ENCODE data around the gene OR4F17.
"Not testable (repeated sequence)": the region's sequence is repeated elsewhere in the genome, so short reads cannot be mapped to it uniquely, and the experiment has no call there.

Gene OR4F17

GRCh38 chr19:106804-107203 lies at the start of gene OR4F17:
TSS of gene OR4F17 (plus strand) at chr19:107104. CDS start at chr19:110679, 3,575 bp downstream.
- H3K4me3 ChIP-seq; H3K27ac ChIP-seq; DNase-seq (ENCODE audit: low spot score): not testable (repeated sequence)

DNA sequence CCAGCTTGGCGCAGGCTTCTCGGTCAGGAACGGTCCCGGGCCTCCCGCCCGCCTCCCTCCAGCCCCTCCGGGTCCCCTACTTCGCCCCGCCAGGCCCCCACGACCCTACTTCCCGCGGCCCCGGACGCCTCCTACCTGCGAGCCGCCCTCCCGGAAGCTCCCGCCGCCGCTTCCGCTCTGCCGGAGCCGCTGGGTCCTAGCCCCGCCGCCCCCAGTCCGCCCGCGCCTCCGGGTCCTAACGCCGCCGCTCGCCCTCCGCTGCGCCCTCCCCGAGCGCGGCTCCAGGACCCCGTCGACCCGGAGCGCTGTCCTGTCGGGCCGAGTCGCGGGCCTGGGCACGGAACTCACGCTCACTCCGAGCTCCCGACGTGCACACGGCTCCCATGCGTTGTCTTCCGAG lies 36.1 kb upstream of the OR4F17 start:
- not testable (repeated sequence) for H3K27ac ChIP-seq; DNase-seq (ENCODE audit: low spot score)
- peak overlapping the region; percentile 50 for H3K4me3 ChIP-seq

DNA sequence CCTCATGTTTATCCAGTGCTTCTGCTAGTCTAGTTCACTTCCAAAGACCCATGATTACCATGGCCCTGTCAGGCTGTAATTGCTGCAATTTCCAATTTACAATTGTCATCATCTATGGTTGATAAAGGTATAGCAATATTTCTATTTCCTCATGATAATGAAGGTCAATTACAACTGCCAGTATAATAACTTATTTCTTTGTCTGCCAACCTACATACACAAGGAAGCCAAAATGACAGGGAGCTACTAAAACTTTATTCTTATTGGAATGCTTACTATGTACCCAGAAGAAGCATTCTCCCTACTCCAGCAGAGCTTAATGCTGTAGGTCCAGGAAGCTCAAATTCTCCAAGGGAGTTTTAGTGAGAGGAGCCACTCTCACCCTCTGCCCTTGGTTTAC lies 24.0 kb upstream of the OR4F17 start:
- H3K4me3 ChIP-seq; H3K27ac ChIP-seq; DNase-seq (ENCODE audit: low spot score): not testable (repeated sequence)

DNA sequence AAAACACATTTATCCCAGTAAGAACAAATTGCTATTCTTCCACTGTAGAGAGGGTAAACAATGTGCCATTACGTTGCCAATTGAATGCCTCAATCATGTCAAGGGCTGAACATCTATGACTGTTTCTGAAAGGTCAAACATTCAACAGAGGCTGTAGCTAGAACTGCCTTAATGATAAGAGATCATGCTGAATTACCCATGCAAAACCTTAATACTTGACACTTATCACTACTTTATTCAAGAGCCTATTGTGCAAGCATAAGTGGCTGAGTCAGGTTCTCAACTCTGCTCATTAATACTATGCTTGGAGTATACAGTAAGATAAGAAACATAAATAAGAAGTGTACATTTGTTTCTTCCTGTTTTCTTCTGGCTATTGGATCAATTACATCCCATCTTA lies 23.3 kb upstream of the OR4F17 start:
- not testable (repeated sequence) for H3K27ac ChIP-seq; H3K4me3 ChIP-seq; DNase-seq (ENCODE audit: low spot score)

DNA sequence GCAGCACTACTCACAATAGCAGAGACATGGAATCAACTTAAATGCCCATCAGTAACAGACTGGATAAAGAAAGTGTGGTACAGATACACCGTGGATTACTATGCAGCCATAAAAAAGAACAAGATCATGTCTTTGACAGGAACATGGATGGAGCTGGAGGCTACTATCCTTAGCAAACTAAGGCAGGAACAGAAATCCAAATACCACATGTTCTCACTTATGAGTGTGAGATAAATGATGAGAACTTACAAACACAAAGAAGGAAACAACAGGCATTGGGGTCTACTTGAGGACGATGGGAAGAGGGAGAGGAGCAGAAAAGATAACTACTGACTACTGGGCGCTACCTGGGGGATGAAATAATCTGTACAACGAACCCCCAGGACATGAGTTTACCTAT lies 16.2 kb upstream of the OR4F17 start:
- not testable (repeated sequence) for H3K4me3 ChIP-seq; H3K27ac ChIP-seq; DNase-seq (ENCODE audit: low spot score)

DNA sequence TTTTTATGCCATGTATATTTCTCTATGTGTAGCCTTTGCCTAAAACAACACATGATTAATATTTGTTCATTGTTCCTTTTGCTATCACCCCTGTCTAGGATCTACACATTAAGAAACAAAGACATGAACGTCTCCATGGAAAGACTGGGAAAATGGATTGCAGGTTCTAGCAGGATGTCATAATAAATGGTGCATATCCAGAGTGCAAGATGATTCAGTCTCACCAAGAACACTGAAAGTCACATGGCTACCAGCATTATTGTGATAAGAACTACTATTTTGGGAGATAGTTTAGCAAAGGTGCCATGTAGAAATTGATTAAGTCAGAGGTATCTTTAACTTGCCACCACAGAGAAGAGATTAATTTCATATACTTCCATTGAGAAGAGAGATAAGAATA lies 12.1 kb upstream of the OR4F17 start:
- H3K27ac ChIP-seq; H3K4me3 ChIP-seq; DNase-seq (ENCODE audit: low spot score): not testable (repeated sequence)

DNA sequence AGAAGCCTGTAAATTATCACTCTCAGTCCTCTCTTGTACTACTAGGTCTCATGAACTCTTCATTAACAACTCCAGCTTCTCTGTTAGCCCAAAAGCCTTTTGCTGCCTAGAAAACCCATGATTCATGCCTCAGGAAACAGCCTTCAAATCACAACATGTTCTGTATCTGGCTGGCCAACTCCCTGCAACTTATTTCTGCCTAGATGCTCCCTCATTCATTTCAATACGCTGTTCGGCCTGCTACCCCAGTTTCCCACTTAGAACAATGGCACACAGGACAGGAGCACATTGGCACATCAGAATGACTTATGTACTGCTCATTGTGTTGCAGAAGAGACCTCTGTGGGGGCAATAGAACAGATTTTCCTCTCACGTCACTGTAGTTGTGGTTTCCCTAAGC lies 9.3 kb upstream of the OR4F17 start:
- not testable (repeated sequence) for H3K27ac ChIP-seq

DNA sequence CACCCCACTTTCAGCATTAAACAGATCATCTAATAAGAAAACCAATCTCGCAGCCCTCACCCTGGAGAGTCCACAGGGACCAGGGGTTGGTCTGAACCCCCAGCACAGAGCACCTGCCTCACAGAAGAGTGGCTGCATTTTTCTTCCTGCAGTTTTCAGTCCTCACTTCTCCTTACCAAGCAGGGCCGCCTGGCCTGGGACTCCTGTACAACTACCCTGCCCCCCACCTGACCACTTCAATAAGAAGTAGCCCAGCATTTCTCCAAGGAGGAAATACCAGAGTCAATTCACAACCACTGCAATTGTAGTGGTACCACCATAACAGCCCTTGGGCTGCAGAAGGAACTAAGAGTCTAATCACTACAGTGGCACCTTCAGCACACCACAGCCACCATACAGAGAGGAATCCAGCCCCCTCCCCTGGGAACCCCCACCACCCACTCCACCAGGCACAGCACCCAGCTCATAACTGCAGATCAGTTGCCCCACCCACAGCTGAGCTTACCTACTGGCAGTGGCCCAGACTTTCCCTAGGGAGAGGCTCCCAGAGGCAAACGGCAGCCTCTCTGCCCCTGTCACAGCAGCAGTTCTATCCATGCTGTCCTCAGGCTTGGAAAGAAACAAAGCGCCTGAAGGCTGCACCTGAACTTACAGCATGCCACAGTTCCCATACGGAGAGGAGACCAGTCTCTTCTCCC lies 13.7 kb downstream of the OR4F17 start:
- not testable (repeated sequence) for DNase-seq (ENCODE audit: low spot score); H3K4me3 ChIP-seq; H3K27ac ChIP-seq

More for the DNA sequence above, 9.3 kb upstream of the OR4F17 start:
- not testable (repeated sequence) for DNase-seq (ENCODE audit: low spot score); H3K4me3 ChIP-seq

Measured in coronary artery (tissue), 2 donors.